ENCODE data around the gene KIR2DL1. TPM values are rescaled to one million over a fixed set of nuclear protein-coding genes. Genes with fewer than 3 reads are reported as not detected.
"Not testable (repeated sequence)": the region's sequence is repeated elsewhere in the genome, so short reads cannot be mapped to it uniquely, and the experiment has no call there.

KIR2DL1 gene
- total RNA-seq = under 1 TPM; 0.34 to 0.42 TPM

- POLR2A ChIA-PET, CTCF ChIA-PET: not testable (repeated sequence)
Measured at GRCh38 chr19:54769646-54770045, at the start of gene KIR2DL1. Gene KIR2DL1, plus strand, starts transcription at chr19:54769793. Its CDS starts 58 bp downstream, at chr19:54769851.

GRCh38 chr19:54724142-54724541, 45.5 kb upstream of the KIR2DL1 start, which contains the start of gene KIR3DL3:
Gene KIR3DL3, plus strand, starts transcription at chr19:54724442. Its CDS starts 55 bp downstream, at chr19:54724497.
- POLR2A ChIA-PET = no interaction called here
- CTCF ChIA-PET = no interaction called here

- CTCF ChIA-PET = no interaction called here
Measured at GRCh38 chr19:54724644-54725043, 44.9 kb upstream of the KIR2DL1 start.

GRCh38 chr19:54725321-54725720, 44.3 kb upstream of the KIR2DL1 start:
- ChIA-PET POLR2A (no interaction called here), CTCF (no interaction called here)

More at GRCh38 chr19:54724644-54725043, 44.9 kb upstream of the KIR2DL1 start:
- POLR2A ChIA-PET = no interaction called here

DNA sequence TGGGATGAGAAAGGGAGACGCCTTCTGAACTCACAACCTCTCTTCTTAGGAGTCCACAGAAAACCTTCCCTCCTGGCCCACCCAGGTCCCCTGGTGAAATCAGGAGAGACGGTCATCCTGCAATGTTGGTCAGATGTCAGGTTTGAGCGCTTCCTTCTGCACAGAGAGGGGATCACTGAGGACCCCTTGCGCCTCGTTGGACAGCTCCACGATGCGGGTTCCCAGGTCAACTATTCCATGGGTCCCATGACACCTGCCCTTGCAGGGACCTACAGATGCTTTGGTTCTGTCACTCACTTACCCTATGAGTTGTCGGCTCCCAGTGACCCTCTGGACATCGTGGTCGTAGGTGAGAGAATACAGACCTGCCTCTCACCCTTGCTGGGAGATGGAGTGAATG, 42.0 kb upstream of the KIR2DL1 start:
- ChIA-PET CTCF (no interaction called here), POLR2A (no interaction called here)

DNA sequence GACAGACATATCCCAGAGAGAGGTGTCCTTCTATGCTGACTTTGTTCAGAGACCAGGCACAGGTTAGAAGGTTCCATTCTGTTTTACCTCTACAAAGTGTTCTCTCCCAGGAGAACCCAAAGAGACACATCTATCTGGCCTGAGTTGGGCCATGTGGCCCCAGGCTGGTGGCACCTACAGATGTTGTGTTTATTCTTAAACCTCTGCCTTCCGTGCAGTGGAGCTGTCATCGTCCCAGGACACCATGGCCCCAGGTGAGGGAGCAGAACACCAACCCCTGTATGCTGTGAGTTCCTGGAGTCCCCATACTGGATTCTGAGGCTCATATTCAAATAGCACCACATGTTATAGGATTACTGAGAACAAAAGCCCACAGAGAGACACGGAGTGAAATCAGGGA, 41.4 kb upstream of the KIR2DL1 start:
- ChIA-PET CTCF (no interaction called here), POLR2A (no interaction called here)

GRCh38 chr19:54729416-54730188, 40.0 kb upstream of the KIR2DL1 start:
- ChIA-PET POLR2A (no interaction called here), CTCF (no interaction called here)

DNA sequence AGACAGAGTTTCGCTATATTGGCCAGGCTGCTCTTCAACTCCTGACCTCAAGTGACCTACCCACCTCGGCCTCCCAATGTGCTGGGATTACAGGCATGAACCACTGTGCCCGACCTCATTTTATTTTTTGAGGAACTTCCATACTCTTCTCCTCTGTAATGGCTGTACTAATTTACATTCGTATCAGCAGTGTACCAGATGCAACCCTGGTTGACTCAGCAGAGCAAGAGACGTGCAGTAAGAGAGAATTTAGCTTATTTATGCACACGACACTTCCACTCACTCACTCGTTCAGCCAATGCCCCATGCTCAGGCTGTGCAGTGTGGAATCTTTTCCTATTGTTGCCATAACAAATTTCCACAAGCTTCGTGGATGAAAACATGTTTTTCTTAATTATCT, 38.4 kb upstream of the KIR2DL1 start:
- POLR2A ChIA-PET = no interaction called here
- CTCF ChIA-PET = no interaction called here

DNA sequence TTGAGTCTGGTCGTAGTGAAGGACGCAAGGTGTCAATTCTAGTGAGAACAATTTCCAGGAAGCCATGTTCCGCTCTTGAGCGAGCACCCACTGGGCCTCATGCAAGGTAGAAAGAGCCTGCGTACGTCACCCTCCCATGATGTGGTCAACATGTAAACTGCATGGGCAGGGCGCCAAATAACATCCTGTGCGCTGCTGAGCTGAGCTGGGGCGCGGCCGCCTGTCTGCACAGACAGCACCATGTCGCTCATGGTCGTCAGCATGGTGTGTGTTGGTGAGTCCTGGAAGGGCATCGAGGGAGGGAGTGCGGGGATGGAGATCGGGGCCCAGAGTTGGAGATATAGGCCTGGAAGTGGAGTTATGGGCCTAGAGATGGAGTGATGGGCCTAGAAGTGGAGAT, 31.3 kb upstream of the KIR2DL1 start, which contains the start of gene KIR2DL3:
Gene KIR2DL3 (plus strand): TSS at position 208 of the 400 bp plus-strand sequence. CDS start 33 bp downstream, at position 241.
- POLR2A ChIA-PET, CTCF ChIA-PET: not testable (repeated sequence)

- ChIA-PET CTCF (no interaction called here), POLR2A (no interaction called here)
Measured at GRCh38 chr19:54738715-54739114, 30.9 kb upstream of the KIR2DL1 start.

- ChIA-PET CTCF (no interaction called here), POLR2A (no interaction called here)
Measured at GRCh38 chr19:54739587-54740497, 29.8 kb upstream of the KIR2DL1 start.

DNA sequence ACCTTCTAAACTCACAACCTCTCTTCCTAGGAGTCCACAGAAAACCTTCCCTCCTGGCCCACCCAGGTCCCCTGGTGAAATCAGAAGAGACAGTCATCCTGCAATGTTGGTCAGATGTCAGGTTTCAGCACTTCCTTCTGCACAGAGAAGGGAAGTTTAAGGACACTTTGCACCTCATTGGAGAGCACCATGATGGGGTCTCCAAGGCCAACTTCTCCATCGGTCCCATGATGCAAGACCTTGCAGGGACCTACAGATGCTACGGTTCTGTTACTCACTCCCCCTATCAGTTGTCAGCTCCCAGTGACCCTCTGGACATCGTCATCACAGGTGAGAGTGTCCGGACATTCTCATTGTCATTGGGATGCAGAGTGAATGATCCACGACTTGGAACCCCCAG, 27.6 kb upstream of the KIR2DL1 start:
- CTCF ChIA-PET, POLR2A ChIA-PET: not testable (repeated sequence)

DNA sequence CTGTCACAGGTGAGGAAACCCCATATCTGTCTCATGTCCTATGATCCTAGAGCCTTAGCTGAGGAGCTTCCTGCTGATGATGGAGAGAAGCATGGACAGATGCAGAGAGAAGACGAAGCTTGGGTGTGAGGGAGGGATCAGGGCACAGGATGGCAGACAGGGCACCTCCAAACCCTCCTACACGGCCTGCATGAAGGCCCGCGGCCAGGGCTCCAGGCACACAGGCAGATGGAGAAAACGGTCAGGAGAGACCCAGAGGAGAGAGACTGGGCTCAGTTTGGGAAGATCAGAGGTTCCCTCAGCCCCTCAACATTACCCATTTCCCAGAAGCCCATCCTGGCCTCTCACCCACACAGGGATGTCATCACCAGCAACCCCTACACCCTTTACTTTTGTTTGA, 25.5 kb upstream of the KIR2DL1 start:
- CTCF ChIA-PET, POLR2A ChIA-PET: not testable (repeated sequence)

DNA sequence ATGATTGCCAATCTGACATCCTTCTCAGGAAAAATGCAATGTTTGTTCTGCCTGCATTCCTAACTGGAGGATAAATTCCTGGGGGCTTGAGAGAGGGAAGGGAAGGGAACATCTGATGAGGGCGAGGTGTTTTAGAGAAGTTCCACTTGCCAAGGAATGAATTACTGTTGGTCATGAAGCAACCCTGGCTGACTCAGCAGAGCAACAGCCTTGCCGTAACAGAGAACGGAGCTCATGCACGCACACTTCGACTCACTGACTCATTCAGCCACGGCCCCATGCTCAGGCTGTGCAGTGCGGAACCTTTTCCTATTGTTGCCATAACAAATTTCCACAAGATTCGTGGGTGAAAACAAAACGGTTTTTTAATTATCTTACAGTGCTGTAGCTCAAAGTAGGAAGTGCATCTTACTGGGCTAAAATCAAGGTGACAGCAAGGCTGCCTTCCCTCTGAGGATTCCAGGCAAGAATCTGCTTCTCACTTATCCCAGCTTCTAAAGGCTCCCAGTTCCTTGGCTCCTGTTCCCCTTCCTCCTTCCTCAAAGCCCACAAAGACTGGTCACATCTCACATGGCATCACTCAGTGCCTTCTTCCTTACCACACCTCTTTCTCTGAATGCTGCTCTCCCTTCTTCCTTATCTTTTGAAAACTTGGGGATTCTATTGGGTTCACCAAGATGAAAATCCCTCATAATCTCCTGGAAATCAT, 21.8 kb upstream of the KIR2DL1 start:
- CTCF ChIA-PET, POLR2A ChIA-PET: not testable (repeated sequence)

DNA sequence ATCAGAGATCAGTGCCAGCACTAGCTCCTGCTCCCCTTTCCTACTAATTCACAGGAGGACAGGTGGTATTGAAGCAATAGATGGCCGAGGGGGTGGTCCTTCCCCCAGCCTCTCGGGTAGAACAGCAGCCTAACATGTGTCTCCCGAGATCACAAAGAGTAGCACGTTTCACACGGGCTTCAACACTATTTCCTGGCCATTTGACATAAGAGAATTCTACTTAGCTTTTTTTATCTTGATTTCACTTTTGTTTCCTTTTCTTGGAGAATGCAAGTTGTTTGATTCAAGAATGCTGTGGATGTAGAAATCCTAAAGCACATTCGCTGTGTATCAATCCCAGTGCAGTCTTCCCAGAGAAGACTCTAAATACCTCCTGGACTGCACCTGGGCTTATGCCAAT, 19.3 kb upstream of the KIR2DL1 start:
- CTCF ChIA-PET, POLR2A ChIA-PET: not testable (repeated sequence)

DNA sequence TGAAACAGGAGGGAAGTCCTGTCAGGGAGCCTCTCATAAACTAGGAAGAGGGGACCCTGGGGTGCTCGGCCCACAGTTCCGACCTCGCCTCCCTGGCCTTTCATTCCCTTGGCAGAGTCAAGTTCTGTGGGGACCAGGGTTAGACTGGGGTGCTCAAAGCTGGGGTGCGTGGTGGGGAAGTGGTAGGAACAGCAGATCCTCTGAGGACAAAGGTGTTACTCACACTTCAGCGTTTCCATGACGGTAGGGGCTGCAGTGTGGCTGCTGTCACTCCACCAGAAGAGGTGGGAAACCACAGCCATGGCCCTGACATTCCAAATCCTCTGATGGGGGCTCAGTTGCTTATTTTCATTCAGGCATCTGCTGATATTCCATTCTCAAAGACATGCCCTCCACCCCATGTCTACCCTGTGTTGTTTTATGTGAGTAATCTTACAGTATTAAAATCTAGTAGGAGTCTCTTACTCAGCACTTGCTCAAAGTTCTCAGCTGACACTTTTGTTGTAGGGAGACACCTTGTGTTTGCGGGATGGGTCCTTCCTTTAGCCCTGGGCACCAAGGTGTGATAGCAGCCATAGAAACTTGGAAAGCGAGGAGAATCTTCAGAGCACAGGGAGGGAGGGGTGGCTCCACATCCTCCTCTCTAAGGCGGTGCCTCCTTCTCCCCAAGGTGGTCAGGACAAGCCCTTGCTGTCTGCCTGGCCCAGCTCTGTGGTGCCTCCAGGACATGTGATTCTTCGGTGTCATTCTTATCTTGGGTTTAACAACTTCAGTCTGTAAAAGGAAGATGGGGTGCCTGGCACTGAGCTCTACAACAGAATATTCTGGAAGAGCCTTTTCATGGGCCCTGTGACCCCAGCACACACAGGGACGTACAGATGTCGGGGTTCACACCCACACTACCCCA, 13.1 kb upstream of the KIR2DL1 start:
- CTCF ChIA-PET, POLR2A ChIA-PET: not testable (repeated sequence)

GRCh38 chr19:54758577-54758976, 11.0 kb upstream of the KIR2DL1 start:
- CTCF ChIA-PET, POLR2A ChIA-PET: not testable (repeated sequence)

DNA sequence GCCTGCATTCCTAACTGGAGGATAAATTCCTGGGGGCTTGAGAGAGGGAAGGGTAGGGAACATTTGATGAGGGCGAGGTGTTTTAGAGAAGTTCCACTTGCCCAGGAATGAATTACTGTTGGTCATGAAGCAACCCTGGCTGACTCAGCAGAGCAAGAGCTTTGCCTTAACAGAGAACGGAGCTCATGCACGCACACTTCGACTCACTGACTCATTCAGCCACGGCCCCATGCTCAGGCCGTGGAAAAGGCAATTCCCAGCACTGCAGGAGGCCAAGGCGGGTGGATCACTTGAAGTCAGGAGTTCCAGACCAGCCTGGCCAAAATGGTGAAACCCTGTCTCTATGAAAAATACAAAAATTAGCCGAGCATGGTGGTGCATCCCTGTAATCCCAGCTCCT, 5.4 kb upstream of the KIR2DL1 start:
- CTCF ChIA-PET, POLR2A ChIA-PET: not testable (repeated sequence)

DNA sequence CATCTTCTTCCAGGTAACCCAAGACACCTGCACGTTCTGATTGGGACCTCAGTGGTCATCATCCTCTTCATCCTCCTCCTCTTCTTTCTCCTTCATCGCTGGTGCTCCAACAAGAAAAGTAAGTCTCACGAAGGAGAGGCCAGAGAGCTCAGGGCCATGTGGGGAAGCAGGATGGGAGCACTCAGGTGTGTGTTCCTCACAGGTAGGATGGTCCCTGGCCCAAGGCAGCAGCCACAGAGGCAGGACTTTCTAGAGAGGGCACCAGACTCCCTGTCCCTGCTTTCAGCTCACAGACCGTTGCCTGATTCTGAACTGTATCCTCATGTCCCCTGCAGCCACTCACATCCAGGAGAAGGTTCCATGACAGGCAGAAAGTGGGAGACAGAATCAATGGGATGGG, 3.1 kb upstream of the KIR2DL1 start:
- CTCF ChIA-PET, POLR2A ChIA-PET: not testable (repeated sequence)

DNA sequence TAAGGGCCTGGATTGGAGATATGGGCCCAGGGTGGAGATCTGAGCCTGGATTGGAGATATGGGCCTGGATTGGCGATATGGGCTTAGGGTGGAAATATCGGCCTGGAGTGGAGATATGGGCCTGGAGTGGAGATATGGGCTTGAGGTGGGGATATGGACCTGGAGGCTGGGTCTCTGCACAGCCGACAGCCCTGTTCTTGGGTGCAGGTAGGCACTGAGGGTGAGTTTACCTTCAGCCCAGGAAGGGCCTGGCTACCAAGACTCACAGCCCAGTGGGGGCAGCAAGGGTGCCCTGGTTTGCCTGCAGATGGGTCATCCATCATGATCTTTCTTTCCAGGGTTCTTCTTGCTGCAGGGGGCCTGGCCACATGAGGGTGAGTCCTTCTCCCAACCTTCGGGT, 918 bp downstream of the KIR2DL1 start:
- CTCF ChIA-PET, POLR2A ChIA-PET: not testable (repeated sequence)

Measured in activated CD8-positive, alpha-beta memory T cell treated with anti-CD3 and anti-CD28 coated beads for 36 hours (primary cell).